ENCODE measurements around the gene CWC27. TPM values are rescaled to one million over a fixed set of nuclear protein-coding genes. Genes with fewer than 3 reads are reported as not detected.

The CWC27 gene
- total RNA-seq, 8 experiments from 2014 or later = 15.1 to 28.0 (median 24.9) TPM

DNA sequence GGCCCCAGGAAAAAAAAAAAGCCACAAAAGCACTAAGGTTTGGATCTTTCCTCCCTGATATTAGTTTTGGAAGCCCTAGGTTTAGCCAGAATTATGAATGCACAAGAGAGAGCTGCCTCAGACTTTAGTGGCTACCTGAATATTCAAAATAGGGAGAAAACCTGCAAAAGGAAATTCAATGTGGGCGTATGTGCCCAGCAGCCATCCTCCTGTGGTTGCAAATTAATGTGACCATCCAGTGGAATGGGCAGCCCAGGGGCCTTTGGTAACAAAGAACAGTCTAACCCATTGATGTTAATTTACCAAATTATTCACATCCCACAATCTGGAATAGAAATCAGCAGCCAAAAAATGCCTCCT lies 298.4 kb downstream of the CWC27 start:
- Histone ChIP-seq H3K4me1 (replicated peaks in 1 of 2) (peaks cover 6 to 12% of the 10 kb centered on the region in 2 donors), H3K27ac (no peak overlapping the region), H3K4me3 (no peak overlapping the region)
- 36 to 100% (median 50%) methylated on average over 1 of the region's 1 CpG; no CpG with 5 or more reads in 5 of the 10 experiments for WGBS, 10 experiments
- in situ Hi-C loops (cut with MboI; ENCODE audit: low pct_unique_long_range_greater_than_20kb in 2 of 9, low sequenced_read_pairs in 9 of 9, unreplicated experiment in 9 of 9) = no loop called here
- no peak for ATAC-seq (replicated peaks in 6 of 8)

Other genes with a start within 250 kb of the CWC27 start
- under 1 TPM in 5 of 8 experiments, not detected in 3; 0.22 to 0.99 (median 0.54) TPM for gene SHISAL2B, start 78.4 kb upstream of the CWC27 start, total RNA-seq
- gene SREK1IP1, start 239 bp upstream of the CWC27 start, total RNA-seq = 10 to 100 TPM in 6 of 8 experiments, 1 to 10 TPM in 2; 6.3 to 18.1 (median 11.5) TPM